HG03196 (cell line): ENCODE results near the gene MUS81.
"Not testable (repeated sequence)": the region's sequence is repeated elsewhere in the genome, so short reads cannot be mapped to it uniquely, and the experiment has no call there.

ENCODE experiments used
- ATAC-seq: cut with Tn5 transposase; IDR thresholded peaks from one replicate; pipeline ENCODE4 v1.9.1; 2021; ENCODE audit not compliant: unreplicated experiment

MUS81 gene

GRCh38 chr11:65847746-65848145 is 12.5 kb upstream of the MUS81 start:
- no peak for ATAC-seq

GRCh38 chr11:65848693-65849092 is 11.5 kb upstream of the MUS81 start:
- ATAC-seq: not testable (repeated sequence)

GRCh38 chr11:65849366-65849765 is 10.9 kb upstream of the MUS81 start:
- ATAC-seq: no peak

GRCh38 chr11:65849771-65850216 is 10.4 kb upstream of the MUS81 start:
- ATAC-seq: no peak

- no peak for ATAC-seq
Observed at GRCh38 chr11:65850217-65851082, 9.8 kb upstream of the MUS81 start.

- ATAC-seq: no peak
Observed at GRCh38 chr11:65851083-65851579, 9.1 kb upstream of the MUS81 start.

- ATAC-seq: no peak
Observed at GRCh38 chr11:65851811-65852507, 8.3 kb upstream of the MUS81 start.

GRCh38 chr11:65852508-65853245 is 7.6 kb upstream of the MUS81 start:
- ATAC-seq: no peak

- ATAC-seq: no peak
Observed at GRCh38 chr11:65853246-65853979, 6.8 kb upstream of the MUS81 start.

GRCh38 chr11:65854161-65854592 is 6.1 kb upstream of the MUS81 start:
- ATAC-seq: no peak

GRCh38 chr11:65854852-65855837 is 5.1 kb upstream of the MUS81 start:
- ATAC-seq: no peak

GRCh38 chr11:65855927-65856363 is 4.3 kb upstream of the MUS81 start:
- no peak for ATAC-seq

GRCh38 chr11:65856689-65857499 is 3.3 kb upstream of the MUS81 start:
- peak; percentile 26 for ATAC-seq

- ATAC-seq: peak; percentile 0
Observed at GRCh38 chr11:65857500-65857852, 2.8 kb upstream of the MUS81 start.

- ATAC-seq: peak; percentile 53
Observed at GRCh38 chr11:65857853-65858680, 2.2 kb upstream of the MUS81 start, which contains the start of gene CFL1. Gene CFL1 (minus strand): TSS chr11:65858180. CDS start chr11:65858099, 81 bp downstream.

GRCh38 chr11:65858681-65859087 is 1.5 kb upstream of the MUS81 start:
- ATAC-seq: no peak

GRCh38 chr11:65859095-65859811 is 980 bp upstream of the MUS81 start:
- ATAC-seq: peak; percentile 50
